Activated CD4-positive, alpha-beta T cell treated with anti-CD3 and anti-CD28 coated beads for 24 hours (primary cell): ENCODE results near the gene SIAH3.

ENCODE experiments used
- DNase-seq, 2 donors: peaks; one replicate each; pipeline ENCODE4 v3.0.0-alpha.2; 2020; ENCODE audit warnings: low read depth in 2 of 2

Gene SIAH3

DNA sequence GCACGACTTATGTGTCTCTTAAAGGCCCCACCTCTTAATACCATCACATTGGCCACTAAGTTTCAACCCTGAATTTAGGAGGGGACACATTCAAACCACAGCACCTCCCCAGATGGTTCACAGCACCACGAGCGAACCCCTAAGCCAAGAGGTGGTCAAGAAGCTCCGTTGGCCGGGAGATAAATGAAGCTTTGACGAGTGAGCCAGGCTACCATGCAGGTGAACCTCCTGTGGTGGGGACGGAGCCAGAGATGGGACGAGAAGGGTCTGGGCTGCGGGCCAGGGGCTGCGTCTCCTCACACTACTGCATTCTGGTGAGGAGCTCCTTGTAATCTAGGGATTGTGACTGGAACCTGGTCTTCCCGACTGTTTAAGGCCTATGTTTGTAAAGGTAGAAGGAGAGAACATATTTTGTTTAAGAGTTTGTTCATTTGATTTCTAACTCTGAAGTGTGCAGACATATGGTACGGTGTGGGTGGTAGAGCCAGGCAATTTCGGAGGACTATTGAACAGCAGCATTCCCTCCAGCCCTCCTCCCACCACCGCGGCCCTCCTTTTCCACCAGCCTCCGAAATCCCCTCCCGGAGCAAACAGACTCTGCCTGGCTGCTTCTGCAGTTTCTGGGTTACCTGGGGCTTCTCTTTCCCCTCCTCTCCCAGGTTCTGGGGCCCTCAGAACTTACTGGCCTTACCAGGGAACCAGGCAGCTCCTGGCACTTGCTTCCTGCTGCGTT is 31.3 kb downstream of the SIAH3 start:
- DNase-seq = no peak

DNA sequence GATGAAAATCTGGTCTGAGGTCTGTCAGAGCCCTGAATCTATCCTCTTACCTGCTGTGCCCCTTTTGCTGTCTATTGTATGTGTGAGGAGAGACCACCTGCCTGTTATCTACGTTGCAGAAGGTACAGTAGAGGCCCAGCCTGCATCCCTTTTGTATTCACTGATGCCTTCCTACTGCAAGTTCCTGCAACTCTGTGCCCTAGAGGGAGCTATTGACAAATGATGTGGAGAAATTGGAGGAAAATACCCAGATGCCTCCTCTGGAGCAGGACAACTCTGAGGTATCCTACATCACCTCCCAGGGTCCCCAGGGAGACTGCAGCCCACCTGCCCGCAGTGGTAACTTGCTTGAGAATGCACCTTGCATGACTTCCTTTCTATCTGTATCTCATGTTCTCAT is 33.7 kb downstream of the SIAH3 start:
- no peak for DNase-seq

DNA sequence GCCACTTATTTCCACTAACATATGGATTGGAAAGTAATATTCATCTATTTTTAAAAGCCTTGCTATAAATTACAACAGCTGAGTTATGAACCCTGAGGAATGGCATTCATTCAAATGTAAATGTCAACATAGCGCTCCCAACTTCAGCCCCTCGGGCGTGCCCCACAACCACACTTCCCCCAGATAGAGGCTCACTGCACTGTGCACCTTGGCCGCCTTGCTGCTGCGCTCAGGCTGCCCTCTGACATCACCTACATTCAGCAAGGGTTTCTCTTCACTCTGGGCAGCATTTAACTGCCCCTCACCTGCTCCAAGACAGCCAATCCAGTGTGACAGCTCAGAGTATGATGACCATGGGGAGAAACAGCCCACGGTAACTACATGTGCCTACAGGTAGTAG is 35.1 kb downstream of the SIAH3 start:
- DNase-seq = no peak

DNA sequence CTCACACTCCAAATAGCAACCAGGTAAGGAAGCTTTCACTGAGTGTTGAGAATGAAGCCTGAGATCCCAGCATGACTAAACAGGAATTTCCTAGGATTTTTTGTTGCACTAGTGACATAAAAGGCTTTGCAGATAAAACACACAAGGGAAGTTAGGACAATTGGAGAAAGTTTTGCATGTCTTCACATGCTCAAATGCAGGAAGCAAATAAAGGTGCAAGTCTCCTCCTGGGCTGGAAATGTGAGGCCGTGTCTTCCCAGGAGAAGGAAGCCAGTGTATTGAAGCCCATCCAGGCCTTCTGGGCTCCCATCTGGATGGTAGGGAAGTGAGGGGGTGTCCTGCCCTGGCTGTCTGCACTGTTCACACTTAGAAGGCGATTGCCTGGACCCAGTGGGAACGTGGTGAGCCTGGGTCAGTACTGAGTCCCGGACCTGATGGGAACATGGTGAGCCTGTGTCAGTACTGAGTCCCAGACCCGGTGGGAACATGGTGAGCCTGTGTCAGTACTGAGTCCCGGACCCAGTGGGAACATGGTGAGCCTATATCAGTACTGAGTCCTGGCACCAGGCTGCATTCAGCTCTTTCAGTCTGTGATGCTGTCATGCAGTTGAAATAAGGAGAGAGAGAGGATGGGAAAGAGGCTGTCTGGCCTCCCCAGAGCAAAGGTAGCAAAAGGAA is 38.7 kb downstream of the SIAH3 start:
- no peak for DNase-seq

DNA sequence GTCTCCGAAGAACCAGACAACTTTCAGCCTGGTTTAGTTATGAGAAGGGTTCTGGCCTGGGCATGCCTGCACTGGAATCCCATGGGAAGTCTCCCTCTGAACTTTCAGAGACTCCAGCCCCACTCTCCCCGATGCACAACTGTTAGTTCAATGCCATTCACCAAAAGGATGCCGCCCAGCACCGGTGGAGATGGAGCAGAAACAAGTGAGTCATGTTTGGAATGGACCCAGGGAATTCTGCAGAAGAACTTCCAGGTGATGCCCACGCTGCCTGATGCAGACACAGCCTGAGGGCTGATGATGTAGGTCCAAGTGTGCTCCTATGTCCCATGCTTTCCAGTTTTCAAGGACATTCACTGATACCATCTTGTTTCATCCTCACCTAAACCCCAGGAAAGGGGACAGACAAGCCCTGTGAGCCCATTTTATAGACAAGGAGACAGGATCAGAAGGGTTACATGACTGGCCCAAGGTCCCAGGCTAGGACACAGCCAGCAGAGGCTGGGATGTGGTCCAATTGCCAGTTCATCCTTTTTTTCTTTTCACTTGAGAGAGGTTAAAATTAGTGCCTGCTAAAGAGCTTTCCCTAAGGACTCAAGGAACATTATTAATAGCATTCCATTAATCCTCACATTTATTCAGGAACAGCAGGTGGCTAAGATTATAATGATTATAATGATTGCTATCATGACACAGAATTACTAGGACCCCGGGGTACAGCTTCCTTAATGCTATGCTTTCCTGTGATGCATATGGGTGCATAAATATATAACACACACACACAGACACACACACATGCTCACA is 39.5 kb downstream of the SIAH3 start:
- DNase-seq = no peak

DNA sequence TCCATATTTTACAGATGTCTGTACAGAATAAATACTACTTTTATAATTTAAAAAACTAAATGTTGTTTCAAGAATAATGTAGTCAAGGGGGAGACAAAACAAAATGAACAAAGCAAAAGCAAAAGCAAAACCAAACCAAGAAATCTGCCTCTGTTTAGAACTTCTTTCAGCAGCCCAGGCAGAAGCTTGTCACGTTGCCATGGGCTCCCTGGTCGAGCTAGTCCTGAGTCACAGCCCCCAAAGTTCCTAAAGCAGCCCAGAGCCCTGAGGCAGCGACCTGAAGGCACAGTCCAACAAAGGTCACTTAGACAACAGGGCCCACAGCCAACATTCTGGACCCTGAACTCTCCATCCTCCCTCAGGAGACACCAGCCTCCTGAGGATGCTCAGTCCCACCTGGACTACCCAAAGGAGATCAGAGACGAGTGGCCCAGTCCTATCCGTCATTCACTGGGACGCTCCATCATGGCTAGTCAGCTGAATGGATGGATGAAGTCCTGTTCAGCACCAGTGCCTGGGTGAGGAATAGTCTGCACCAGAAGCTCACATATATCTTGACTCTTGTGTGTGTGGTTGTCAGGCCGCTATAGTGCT is 41.7 kb downstream of the SIAH3 start:
- no peak for DNase-seq

DNA sequence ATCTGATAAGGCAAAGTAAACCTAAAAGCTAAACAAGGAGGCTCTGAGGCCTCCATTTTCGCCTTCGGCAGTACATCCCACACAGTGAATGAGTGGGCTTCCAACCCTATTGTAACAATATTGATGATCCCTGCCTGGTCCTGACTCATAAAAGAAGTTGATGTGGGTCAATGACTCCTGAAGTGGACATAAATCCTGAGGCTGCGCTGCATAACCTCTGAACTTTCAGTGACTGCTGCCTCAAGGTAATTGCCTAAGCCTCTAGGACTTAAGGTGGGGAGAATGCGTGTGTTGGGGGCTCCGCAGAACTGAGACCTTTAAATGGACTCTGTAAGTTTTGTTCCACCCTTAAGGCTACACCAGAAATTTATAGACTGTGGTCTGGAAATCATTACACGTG is 42.6 kb downstream of the SIAH3 start:
- no peak for DNase-seq

DNA sequence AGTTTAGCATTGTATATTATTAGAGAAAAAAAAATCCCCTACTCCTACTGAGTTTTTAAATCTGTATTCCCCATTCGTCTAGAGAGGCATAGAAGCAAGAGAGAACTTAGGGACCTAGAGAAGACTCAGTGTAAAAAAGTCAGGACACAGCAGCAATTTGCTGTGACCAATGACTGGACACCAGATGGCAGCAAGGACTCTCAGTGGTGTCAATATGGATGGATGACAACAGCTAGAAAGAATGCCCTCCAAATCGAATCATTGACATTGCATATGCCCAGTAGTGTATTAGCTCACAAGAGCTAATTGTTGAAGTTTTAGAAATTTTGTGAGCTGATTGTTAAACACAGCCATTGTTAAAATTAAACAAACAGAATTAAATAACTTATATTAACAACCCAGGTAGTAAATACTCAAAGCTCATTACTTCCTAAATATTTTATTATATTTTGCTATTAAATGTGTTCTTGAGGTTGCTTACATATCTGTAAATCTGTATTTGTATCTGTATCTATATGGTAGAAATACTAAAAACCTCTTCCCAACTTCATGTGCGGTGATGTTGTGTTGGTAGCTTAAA is 43.9 kb downstream of the SIAH3 start:
- DNase-seq = no peak

DNA sequence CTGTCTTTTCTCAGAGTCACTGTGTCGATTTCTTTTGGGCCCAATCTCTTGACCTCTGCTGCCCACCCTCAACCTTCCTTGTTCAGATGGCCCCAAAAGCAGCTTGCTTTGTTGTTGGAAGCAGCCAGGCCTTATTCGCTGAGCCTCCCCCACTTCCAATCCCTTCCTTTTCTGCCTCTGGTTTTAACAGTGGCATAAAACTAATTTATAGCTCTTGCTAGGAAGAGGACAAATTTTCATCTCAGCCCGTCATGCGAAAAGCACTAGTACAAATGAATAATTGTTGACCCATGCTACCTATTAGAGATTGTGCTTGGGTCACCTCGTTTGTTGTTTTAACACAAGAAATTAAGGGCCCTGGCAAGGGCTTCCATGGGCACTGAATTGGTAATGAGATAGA is 51.1 kb downstream of the SIAH3 start:
- no peak for DNase-seq

DNA sequence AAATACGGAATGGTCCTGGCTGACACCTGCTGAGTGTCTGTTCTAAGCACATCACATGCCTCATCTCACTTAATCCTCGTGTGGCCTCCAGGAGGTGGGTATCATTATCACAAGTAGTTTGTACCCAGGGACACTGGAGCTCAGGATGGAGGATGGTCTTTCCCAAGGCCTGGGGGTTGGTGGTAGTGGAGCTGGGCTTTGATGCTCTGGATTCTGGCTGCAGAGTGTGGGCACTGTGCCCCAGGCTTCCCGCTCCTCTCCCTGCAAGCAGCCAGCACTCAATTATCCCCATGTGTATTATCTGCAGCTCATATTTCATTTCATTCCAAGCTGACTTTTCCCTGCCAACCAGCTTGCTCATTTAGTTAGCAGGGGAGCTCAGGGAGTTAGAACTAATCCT is 52.1 kb downstream of the SIAH3 start:
- DNase-seq = no peak

DNA sequence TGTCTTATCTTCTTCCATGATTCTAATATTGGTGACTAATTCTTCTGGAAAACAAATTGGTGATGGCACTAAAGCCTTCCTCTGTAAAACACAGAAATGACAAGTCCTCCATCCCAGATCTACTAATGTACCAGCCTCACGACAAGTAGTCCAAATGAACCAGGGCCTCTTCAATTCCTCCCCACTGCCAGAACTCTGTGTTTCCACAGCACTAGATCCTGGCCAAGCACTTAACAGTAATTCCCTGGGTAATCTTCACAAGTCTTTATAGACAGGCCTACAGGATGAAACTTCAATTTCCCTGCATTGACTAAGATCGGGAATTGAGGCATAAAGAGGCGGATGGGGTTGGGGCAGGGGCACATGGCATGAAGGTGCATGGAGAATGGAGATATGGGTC is 52.7 kb downstream of the SIAH3 start:
- DNase-seq = no peak

DNA sequence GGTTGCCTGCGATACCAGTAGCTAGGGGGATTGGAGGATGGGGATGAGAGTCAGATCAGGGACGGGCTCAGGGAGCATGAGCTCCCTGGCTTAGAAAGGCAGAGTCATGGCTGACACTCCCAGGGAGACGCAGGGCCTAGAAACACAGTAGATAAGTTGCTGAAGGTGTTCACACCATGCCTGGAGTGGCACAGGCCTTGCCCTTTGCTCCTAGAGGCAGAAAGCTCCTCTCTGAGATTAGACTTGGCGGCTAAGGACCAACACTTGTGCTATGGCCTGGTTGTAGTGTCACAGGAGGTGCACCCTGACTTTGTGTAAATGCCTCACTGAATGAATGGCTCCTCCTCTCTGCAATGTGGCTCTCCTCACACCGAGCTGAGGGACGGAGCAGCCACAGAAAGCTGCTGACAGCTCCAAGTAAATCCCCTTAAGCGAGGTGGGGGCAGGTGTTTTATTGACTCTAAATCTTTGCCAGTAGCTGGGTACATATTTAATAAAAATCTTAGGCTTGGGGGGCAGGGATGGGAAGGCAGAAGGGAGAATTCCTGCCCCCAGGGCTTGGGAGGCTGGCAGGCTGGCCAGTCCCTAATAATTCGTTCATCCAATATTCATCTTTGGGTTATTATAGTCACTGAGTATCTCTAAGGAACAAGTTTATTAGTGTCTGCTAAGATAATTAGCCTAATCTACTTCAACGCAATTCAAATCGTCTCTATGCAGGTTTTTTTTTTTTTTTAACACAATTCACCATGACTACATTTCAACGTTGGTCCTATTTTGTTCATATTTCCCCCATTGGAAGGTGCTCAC is 54.9 kb downstream of the SIAH3 start:
- no peak for DNase-seq

DNA sequence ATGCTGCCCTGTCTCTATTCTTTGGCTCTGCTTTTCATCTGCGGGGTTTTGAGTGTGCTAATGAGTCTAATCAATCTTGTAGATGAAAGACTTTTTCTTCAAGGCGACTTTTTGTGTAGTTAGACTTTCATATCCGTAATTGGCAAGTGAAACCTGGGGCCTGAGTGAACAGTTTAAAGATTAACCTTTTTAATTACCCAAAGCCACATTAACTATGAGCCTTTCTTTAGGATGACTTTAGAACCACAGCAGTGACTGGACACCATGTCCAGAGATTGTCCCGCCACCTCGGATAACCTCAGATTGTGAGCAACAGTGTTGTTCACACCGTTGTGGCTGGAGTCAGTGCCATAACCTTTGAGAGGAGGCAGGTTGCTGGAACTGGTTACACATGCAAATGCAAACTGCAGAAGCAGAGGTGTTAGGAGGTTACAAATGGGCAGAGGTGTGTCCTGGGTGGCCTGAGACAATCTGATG is 58.7 kb downstream of the SIAH3 start:
- DNase-seq = no peak

DNA sequence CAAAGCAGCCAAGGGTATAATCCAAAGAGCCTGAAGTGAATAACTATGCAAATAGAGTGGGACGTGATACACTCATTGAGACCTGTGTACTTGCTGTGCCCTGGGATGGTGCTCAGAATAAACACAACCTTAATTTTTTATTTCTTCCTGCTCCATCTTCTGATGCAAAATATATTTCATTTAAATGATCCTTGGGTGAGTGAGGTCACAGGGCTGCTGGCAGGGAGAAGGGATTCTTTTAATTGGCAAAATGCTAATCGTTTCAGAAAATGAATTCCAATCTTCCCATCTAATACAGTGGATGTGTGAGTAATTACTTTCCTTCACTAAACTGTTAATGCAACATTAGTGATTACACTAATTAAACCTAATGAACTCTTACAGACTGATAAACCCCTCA is 63.5 kb downstream of the SIAH3 start:
- no peak for DNase-seq

DNA sequence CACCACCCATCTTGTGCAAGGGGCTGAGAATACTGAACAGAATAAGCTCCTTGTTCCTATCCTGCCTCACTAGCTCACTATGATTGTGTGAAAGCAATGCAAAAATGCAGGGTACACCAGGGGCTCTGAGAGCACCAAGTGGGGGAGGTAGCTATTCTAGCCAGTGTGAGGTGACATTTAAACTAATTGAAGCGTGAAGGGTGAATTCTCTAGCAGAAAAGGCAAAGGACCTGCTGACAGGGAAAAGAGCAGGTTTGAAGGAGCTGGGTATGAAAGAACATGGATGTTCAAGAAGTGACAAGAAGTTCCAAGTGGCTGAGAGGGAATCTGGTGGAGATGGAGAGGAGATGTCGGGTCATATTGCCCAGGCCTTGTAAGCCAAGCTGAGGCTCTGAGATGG is 64.2 kb downstream of the SIAH3 start:
- DNase-seq = no peak

DNA sequence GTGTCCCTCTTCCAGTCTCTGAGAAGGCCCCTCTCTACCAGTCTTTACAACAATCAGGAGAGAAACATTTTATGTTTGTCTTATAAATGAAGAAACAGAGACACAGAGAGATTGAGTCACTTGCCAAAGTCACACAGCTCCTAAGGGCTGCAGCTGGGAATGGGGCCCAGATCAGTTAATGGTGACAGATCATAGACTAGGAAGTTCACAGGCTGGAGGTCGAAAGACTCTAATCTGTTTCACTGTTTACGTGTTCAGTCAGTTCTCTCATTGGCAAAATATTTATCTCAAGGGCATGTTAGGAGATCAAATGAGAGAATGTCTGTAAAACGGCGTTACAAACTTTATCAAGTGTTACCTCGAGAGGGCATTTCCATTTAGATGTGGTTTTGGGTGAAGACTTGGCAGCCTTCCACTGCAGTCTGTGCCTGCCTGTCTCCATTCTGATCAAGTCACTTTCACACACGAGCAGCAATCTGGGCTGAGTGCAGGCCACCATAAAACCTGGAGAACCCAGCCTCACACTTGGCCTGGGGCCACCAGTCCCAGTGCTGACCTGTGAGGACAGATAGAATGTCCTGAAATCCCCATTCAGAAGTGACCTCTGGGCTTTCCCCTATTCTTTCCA is 65.1 kb downstream of the SIAH3 start:
- no peak for DNase-seq

DNA sequence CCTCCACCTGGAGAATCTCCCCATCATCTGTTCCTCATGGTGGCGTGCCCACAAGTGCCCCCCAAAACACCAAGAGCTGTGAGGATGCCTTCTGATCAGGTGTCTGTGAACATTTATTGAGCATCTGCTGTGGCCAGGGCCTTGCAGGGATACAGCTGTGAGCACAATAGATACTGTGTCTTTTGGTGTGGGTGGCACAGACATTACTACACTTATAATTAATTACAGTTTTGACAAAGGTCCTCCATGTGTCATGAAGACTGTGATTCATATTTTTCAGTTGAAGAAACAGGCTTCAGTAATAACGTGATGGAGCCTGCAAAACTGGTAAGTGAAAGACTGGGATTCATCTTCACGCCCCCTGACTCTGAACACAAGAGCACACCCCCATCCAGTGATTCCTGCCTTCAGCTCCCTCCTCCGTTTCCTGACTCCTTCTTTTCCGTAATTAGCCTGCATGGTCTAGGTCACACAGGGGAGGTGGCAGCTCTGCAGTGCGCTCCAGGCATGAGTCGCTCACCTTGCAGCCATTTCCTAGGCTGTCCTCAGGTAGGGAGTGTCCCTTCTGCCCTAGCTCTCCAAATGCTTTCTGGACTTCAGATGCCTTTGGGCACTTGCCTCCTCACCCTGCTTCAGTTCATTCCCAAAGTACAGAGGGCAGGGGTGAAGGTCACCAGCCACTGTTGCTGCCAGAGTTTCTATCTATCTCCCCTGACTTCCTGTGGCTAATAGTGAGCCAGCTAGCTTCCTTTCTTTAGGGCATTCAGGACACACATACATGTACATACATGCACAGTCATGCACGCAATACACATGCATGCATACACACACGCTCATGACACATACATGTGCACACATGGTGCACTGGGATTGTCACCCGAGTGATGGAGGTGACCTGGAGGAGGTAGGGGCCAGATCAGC is 66.5 kb downstream of the SIAH3 start:
- no peak for DNase-seq

DNA sequence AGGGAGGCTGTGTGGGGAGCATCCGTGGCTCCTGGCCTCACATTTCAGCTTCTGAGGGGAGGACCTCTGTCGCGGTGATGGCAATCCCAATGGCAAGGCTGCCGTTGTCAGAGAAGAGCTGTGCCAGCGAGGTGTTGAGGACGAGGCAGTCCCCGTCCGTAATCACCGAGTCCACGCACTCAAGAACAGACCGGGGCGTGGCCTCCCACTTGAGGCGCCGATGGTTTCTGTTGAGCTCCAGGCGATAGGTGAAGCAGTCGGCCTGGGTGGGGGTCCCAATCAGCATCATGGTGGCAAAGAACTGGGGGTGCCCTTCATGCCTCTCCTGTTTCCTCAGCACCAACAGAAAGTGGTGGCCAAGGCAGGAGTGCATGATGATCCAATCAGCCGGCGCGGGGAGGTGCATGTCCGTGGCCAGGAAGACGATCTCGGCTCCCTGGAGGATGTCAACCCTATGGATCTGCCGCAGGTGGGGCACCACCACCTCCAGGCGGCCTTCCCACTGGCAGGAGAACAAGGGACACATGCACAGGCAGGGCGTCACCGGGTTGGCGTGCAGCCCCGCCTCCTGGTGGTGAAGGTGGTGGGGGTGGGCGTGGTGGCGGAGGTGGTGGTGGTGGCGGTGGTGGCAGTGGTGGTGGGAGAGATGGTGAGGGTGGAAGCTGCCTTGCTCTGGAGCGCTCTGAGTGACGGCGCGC is 68.1 kb downstream of the SIAH3 start:
- no peak for DNase-seq
